Mammary epithelial cell (primary cell): ENCODE results near the gene KRTAP24-1.

Source experiments
- CTCF ChIP-seq, 2 donors: IDR thresholded peaks in 1 of 2; conservative IDR thresholded peaks in 1 of 2; 2 replicates each; pipeline ENCODE4 v1.5.1; 2011 to 2012; ENCODE audit warnings: inconsistent platforms in 2 of 2, low read length in 2 of 2, mild to moderate bottlenecking in 2 of 2, control low read depth in 1 of 2, low read depth in 1 of 2; ENCODE audit not compliant: insufficient read depth in 1 of 2; ENCODE audit errors: extremely low read depth in 1 of 2
- EZH2 ChIP-seq: IDR thresholded peaks from 2 replicates; pipeline ENCODE4 v1.6.1; 2012; ENCODE audit warnings: low read length, inconsistent platforms, borderline replicate concordance

DNA sequence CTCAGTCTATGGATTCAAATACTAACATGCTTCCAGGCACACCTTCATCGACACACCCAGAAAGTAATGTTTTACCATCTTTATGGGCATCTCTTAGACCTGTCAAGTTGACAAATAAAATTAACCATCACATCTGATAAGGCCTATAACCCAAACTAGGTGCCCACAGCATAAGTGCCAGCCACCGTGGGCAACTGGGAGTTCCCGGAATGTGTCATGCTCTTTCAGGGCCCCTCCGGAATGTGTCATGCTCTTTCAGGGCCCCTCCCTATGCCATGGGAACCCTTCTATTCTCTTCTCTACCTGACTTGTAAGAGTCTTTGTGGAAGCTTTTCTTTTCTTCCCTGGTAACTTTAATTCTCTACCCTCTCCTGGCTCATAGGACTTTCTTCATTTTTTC, 26.6 kb downstream of the KRTAP24-1 start:
- no peak for TF ChIP-seq CTCF (conservative IDR thresholded peaks at IDR 0.05 in 1 of 2, IDR thresholded peaks at IDR 0.05 in 1 of 2; ENCODE audit: extremely low read depth in 1 of 2, insufficient read depth in 1 of 2, low read depth in 1 of 2, low read length in 2 of 2)
- no peak for TF ChIP-seq EZH2
